Measurements from ENCODE around the gene NECTIN1. TPM values are rescaled to one million over a fixed set of nuclear protein-coding genes. Genes with fewer than 3 reads are reported as not detected.
A peak's percentile ranks its signal among the peaks of the same experiment; 100 is the strongest.

Gene NECTIN1
- total and polyA plus RNA-seq, 2 of the 13 experiments (the other 11 are each of a cell fraction or from before 2014, with no cell fraction given), result 3.9 to 7.3 TPM

DNA sequence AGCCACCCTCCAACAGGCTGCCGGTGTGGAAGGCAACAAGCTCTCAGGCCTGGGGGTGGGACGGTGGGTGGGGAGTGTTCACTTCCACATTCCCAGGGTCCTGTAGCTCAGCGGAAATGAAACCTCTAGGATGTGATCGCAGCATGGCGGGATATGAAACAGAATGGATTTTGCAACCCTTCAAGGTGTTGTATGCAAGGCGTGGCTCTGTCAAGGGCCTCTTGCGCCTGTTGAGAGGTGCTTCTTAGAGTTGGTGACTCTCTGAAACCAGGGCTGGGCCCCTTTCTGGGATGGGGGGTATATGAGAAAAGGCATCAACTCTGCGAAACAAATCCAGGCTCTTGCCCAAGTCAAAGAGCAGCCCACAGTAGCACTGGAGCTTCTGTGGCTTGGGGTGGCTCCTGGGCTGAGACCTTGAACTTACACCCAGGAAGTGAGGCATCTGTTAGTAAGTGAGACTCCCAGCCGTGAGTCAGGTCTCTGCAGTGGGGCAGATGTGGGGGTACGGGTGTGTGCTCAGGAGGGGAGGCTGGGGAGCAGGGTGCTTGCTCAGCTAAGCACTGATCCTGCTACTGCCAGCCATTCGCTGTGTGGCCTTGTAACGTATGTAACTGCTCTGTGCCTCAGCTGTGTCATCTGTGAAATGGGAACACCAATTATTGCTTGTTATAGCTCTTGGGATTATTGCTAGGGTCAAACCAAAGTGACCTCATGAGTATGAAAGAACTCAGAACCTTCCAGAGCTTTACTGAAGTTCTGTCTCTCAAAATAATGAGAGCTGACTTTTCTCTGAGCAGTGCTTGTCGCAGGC is 28.3 kb downstream of the NECTIN1 start (continued):
- no peak for TF ChIP-seq MXI1 (IDR thresholded peaks at IDR 0.05; ENCODE audit: borderline replicate concordance, low read depth, low read length)
- TF ChIP-seq, protein P1, sequence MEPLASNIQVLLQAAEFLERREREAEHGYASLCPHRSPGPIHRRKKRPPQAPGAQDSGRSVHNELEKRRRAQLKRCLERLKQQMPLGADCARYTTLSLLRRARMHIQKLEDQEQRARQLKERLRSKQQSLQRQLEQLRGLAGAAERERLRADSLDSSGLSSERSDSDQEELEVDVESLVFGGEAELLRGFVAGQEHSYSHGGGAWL (CRISPR knock-in tag; IDR thresholded peaks at IDR 0.05), result no peak
- peak; percentile 80; the same call in 1 of the 2 replicates for TF ChIP-seq KDM1A (CRISPR knock-in tag; IDR thresholded peaks at IDR 0.05)
- TF ChIP-seq, protein P2, sequence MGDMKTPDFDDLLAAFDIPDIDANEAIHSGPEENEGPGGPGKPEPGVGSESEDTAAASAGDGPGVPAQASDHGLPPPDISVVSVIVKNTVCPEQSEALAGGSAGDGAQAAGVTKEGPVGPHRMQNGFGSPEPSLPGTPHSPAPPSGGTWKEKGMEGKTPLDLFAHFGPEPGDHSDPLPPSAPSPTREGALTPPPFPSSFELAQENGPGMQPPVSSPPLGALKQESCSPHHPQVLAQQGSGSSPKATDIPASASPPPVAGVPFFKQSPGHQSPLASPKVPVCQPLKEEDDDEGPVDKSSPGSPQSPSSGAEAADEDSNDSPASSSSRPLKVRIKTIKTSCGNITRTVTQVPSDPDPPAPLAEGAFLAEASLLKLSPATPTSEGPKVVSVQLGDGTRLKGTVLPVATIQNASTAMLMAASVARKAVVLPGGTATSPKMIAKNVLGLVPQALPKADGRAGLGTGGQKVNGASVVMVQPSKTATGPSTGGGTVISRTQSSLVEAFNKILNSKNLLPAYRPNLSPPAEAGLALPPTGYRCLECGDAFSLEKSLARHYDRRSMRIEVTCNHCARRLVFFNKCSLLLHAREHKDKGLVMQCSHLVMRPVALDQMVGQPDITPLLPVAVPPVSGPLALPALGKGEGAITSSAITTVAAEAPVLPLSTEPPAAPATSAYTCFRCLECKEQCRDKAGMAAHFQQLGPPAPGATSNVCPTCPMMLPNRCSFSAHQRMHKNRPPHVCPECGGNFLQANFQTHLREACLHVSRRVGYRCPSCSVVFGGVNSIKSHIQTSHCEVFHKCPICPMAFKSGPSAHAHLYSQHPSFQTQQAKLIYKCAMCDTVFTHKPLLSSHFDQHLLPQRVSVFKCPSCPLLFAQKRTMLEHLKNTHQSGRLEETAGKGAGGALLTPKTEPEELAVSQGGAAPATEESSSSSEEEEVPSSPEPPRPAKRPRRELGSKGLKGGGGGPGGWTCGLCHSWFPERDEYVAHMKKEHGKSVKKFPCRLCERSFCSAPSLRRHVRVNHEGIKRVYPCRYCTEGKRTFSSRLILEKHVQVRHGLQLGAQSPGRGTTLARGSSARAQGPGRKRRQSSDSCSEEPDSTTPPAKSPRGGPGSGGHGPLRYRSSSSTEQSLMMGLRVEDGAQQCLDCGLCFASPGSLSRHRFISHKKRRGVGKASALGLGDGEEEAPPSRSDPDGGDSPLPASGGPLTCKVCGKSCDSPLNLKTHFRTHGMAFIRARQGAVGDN (CRISPR knock-in tag; IDR thresholded peaks at IDR 0.05), result peak; percentile 51
- TF ChIP-seq FOSL2 (CRISPR knock-in tag; IDR thresholded peaks at IDR 0.05), result peak; percentile 37
- TF ChIP-seq, protein P3, sequence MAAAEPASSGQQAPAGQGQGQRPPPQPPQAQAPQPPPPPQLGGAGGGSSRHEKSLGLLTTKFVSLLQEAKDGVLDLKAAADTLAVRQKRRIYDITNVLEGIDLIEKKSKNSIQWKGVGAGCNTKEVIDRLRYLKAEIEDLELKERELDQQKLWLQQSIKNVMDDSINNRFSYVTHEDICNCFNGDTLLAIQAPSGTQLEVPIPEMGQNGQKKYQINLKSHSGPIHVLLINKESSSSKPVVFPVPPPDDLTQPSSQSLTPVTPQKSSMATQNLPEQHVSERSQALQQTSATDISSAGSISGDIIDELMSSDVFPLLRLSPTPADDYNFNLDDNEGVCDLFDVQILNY (CRISPR knock-in tag; conservative IDR thresholded peaks at IDR 0.05), result no peak
- no peak for TF ChIP-seq ZSCAN30 (CRISPR knock-in tag; IDR thresholded peaks at IDR 0.05)
- TF ChIP-seq HMGA1 (CRISPR knock-in tag; conservative IDR thresholded peaks at IDR 0.05), result no peak
- peak; percentile 85 for TF ChIP-seq ZNF768 (CRISPR knock-in tag; IDR thresholded peaks at IDR 0.05)
- TF ChIP-seq TOPORS (CRISPR knock-in tag; IDR thresholded peaks at IDR 0.05), result no peak
- peak; percentile 52; the same call in 1 of the 2 replicates for TF ChIP-seq RARA (CRISPR knock-in tag; IDR thresholded peaks at IDR 0.05)
- TF ChIP-seq, protein P4, sequence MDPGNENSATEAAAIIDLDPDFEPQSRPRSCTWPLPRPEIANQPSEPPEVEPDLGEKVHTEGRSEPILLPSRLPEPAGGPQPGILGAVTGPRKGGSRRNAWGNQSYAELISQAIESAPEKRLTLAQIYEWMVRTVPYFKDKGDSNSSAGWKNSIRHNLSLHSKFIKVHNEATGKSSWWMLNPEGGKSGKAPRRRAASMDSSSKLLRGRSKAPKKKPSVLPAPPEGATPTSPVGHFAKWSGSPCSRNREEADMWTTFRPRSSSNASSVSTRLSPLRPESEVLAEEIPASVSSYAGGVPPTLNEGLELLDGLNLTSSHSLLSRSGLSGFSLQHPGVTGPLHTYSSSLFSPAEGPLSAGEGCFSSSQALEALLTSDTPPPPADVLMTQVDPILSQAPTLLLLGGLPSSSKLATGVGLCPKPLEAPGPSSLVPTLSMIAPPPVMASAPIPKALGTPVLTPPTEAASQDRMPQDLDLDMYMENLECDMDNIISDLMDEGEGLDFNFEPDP (CRISPR knock-in tag; conservative IDR thresholded peaks at IDR 0.05), result no peak
- TF ChIP-seq ELF3 (CRISPR knock-in tag; IDR thresholded peaks at IDR 0.05), result 0 out of 2 replicates have a peak, but pooled peaks have one; percentile 13
- TF ChIP-seq, protein P5, sequence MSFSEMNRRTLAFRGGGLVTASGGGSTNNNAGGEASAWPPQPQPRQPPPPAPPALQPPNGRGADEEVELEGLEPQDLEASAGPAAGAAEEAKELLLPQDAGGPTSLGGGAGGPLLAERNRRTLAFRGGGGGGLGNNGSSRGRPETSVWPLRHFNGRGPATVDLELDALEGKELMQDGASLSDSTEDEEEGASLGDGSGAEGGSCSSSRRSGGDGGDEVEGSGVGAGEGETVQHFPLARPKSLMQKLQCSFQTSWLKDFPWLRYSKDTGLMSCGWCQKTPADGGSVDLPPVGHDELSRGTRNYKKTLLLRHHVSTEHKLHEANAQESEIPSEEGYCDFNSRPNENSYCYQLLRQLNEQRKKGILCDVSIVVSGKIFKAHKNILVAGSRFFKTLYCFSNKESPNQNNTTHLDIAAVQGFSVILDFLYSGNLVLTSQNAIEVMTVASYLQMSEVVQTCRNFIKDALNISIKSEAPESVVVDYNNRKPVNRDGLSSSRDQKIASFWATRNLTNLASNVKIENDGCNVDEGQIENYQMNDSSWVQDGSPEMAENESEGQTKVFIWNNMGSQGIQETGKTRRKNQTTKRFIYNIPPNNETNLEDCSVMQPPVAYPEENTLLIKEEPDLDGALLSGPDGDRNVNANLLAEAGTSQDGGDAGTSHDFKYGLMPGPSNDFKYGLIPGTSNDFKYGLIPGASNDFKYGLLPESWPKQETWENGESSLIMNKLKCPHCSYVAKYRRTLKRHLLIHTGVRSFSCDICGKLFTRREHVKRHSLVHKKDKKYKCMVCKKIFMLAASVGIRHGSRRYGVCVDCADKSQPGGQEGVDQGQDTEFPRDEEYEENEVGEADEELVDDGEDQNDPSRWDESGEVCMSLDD (CRISPR knock-in tag; IDR thresholded peaks at IDR 0.05; ENCODE audit: borderline replicate concordance), result peak; percentile 33; the same call in 1 of the 2 replicates
- 0 out of 2 replicates have a peak, but pooled peaks have one; percentile 26 for TF ChIP-seq ZKSCAN1 (IDR thresholded peaks at IDR 0.05; ENCODE audit: low read length)

Data from HepG2 (cell line).